Stimulated activated effector memory CD8-positive, alpha-beta T cell treated with anti-CD3 and anti-CD28 coated beads, Interleukin-12 subunit alpha, Interleukin-12 subunit beta, amount 100 ng/mL, for 72 hours (primary cell): ENCODE results near the gene ZNF787.

ENCODE experiments used
- ATAC-seq: fragments of 150-1000 bp; cut with Tn5 transposase; 2 replicates; pipeline ENCODE4 v1.10.0; 2021
- DNase-seq, 2 donors: peaks; one replicate each; pipeline ENCODE4 v3.0.0; 2021 to 2022; ENCODE audit warnings: low spot score in 2 of 2
- H3K27ac Mint-ChIP-seq: one replicate; pipeline ENCODE4 v1.8.0; 2022; ENCODE audit warnings: mild to moderate bottlenecking, mixed read lengths
- H3K36me3 Mint-ChIP-seq: one replicate; pipeline ENCODE4 v1.8.0; 2022; ENCODE audit warnings: mild to moderate bottlenecking, mixed read lengths
- H3K4me1 Mint-ChIP-seq: one replicate; pipeline ENCODE4 v1.8.0; 2022; ENCODE audit warnings: mixed read lengths
- H3K4me3 Mint-ChIP-seq: one replicate; pipeline ENCODE4 v1.8.0; 2022; ENCODE audit warnings: mild to moderate bottlenecking, mixed read lengths
- H3K9me3 Mint-ChIP-seq: one replicate; pipeline ENCODE4 v1.8.0; 2022; ENCODE audit warnings: mixed read lengths

ZNF787 gene

GRCh38 chr19:56080669-56081401 is 40.3 kb downstream of the ZNF787 start:
- ATAC-seq: peak; percentile 76
- H3K27ac Mint-ChIP-seq: peak overlapping the region; percentile 81
- peaks cover 12% of the 10 kb centered on the region for H3K4me1 Mint-ChIP-seq

GRCh38 chr19:56079609-56080008 is 41.5 kb downstream of the ZNF787 start:
- no peak overlapping the region for H3K27ac Mint-ChIP-seq
- no peaks in the 10 kb centered on the region for H3K9me3 Mint-ChIP-seq
- H3K36me3 Mint-ChIP-seq: peaks cover 9% of the 10 kb centered on the region
- H3K4me1 Mint-ChIP-seq: peaks cover 12% of the 10 kb centered on the region
- no peak for DNase-seq
- H3K4me3 Mint-ChIP-seq: no peak overlapping the region
- no peak for ATAC-seq

More at GRCh38 chr19:56080669-56081401, 40.3 kb downstream of the ZNF787 start:
- DNase-seq: peak; percentile 68 to 85
- no peaks in the 10 kb centered on the region for H3K9me3 Mint-ChIP-seq
- peak overlapping the region; percentile 75 for H3K4me3 Mint-ChIP-seq
- H3K36me3 Mint-ChIP-seq: peaks cover 9% of the 10 kb centered on the region

- H3K4me1 Mint-ChIP-seq: peaks cover 10% of the 10 kb centered on the region
- no peak overlapping the region for H3K4me3 Mint-ChIP-seq
- H3K27ac Mint-ChIP-seq: no peak overlapping the region
- no peaks in the 10 kb centered on the region for H3K9me3 Mint-ChIP-seq
- no peak for ATAC-seq
- peak; percentile 21 to 68 for DNase-seq
- peaks cover 6% of the 10 kb centered on the region for H3K36me3 Mint-ChIP-seq
Measured at GRCh38 chr19:56076498-56076897, 44.6 kb downstream of the ZNF787 start.

- Mint-ChIP-seq H3K4me3 (no peak overlapping the region), H3K27ac (no peak overlapping the region), H3K4me1 (peaks cover 10% of the 10 kb centered on the region), H3K36me3 (no peaks in the 10 kb centered on the region), H3K9me3 (no peaks in the 10 kb centered on the region)
- no peak for DNase-seq
- no peak for ATAC-seq
Measured at GRCh38 chr19:56071151-56071550, 49.9 kb downstream of the ZNF787 start.

GRCh38 chr19:56069642-56070041 is 51.5 kb downstream of the ZNF787 start:
- no peaks in the 10 kb centered on the region for H3K36me3 Mint-ChIP-seq
- ATAC-seq (no peak), DNase-seq (no peak)
- H3K9me3 Mint-ChIP-seq: no peaks in the 10 kb centered on the region
- H3K4me1 Mint-ChIP-seq: peaks cover 12% of the 10 kb centered on the region
- H3K27ac Mint-ChIP-seq: no peak overlapping the region
- no peak overlapping the region for H3K4me3 Mint-ChIP-seq

- Mint-ChIP-seq H3K9me3 (no peaks in the 10 kb centered on the region), H3K4me3 (peak overlapping the region; percentile 63), H3K36me3 (no peaks in the 10 kb centered on the region), H3K4me1 (peaks cover 12% of the 10 kb centered on the region), H3K27ac (no peak overlapping the region)
- peak; percentile 63 for ATAC-seq
- DNase-seq: peak; percentile 52 to 78
Measured at GRCh38 chr19:56066152-56067023, 54.7 kb downstream of the ZNF787 start.

- Mint-ChIP-seq H3K4me1 (no peaks in the 10 kb centered on the region), H3K4me3 (no peak overlapping the region), H3K9me3 (peaks cover 3% of the 10 kb centered on the region), H3K27ac (no peak overlapping the region), H3K36me3 (no peaks in the 10 kb centered on the region)
- DNase-seq (no peak), ATAC-seq (no peak)
Measured at GRCh38 chr19:56053596-56053995, 67.5 kb downstream of the ZNF787 start.
